CD4-positive, alpha-beta T cell treated with Interferon gamma for 1 hour (primary cell): ENCODE measurements around the gene UPF1.
"Not testable (repeated sequence)": the region's sequence is repeated elsewhere in the genome, so short reads cannot be mapped to it uniquely, and the experiment has no call there.

Source experiments
- DNase-seq: peaks from one replicate; pipeline ENCODE4 v3.0.0-alpha.2; 2020

Gene UPF1

GRCh38 chr19:18900700-18901481 is 69.1 kb downstream of the UPF1 start:
- no peak for DNase-seq

GRCh38 chr19:18901491-18901890 is 69.7 kb downstream of the UPF1 start:
- DNase-seq = no peak

GRCh38 chr19:18902519-18902918 is 70.8 kb downstream of the UPF1 start:
- not testable (repeated sequence) for DNase-seq

GRCh38 chr19:18903156-18904037 is 71.6 kb downstream of the UPF1 start:
- DNase-seq = no peak

GRCh38 chr19:18904334-18905057 is 72.7 kb downstream of the UPF1 start:
- no peak for DNase-seq

GRCh38 chr19:18905058-18905456 is 73.3 kb downstream of the UPF1 start:
- DNase-seq = no peak

GRCh38 chr19:18905513-18906236 is 73.9 kb downstream of the UPF1 start:
- no peak for DNase-seq

GRCh38 chr19:18906605-18907519 is 75.1 kb downstream of the UPF1 start:
- DNase-seq = no peak

- no peak for DNase-seq
These were observed 77.3 kb downstream of the UPF1 start for GRCh38 chr19:18908917-18909619.

GRCh38 chr19:18910010-18910409 is 78.3 kb downstream of the UPF1 start:
- no peak for DNase-seq

- DNase-seq = no peak
These were observed 79.2 kb downstream of the UPF1 start for GRCh38 chr19:18910801-18911436.

GRCh38 chr19:18912933-18913332 is 81.2 kb downstream of the UPF1 start:
- DNase-seq = no peak

GRCh38 chr19:18913466-18913865 is 81.7 kb downstream of the UPF1 start:
- no peak for DNase-seq

- peak; percentile 29 for DNase-seq
These were observed 83.9 kb downstream of the UPF1 start for GRCh38 chr19:18915639-18916038.

- DNase-seq = not testable (repeated sequence)
These were observed 85.8 kb downstream of the UPF1 start for GRCh38 chr19:18917593-18917992.
